SK-N-SH (cell line): Measurements from ENCODE around the gene RAD51B.

ENCODE experiments used
- CTCF ChIP-seq: fragments of 200-600 bp; sonication (generic); IDR thresholded peaks from 2 replicates; pipeline ENCODE4 v1.6.1; 2017; ENCODE audit warnings: antibody characterized with exemption, mild to moderate bottlenecking, moderate library complexity
- EP300 ChIP-seq, 2 experiments: IDR thresholded peaks; 2 replicates each; pipeline versions ENCODE4 v1.4.0 to v1.6.1; 2012; ENCODE audit warnings: borderline replicate concordance in 1 of 2, low read depth in 1 of 2, low read length in 1 of 2
- RCOR1 ChIP-seq: fragments of 150-350 bp; IDR thresholded peaks from 2 replicates; pipeline ENCODE4 v1.6.1; 2017; ENCODE audit warnings: antibody characterized with exemption, low read length
- REST ChIP-seq: IDR thresholded peaks from 2 replicates; pipeline ENCODE4 v1.6.1; 2012; ENCODE audit warnings: mild to moderate bottlenecking, low read depth, low read length, moderate library complexity
- USF2 ChIP-seq: fragments of 150-350 bp; IDR thresholded peaks from 2 replicates; pipeline ENCODE4 v1.6.1; 2017; ENCODE audit warnings: antibody characterized with exemption, low read length, low read depth, borderline replicate concordance

GRCh38 chr14:68607867-68608573 lies 788.4 kb downstream of the RAD51B start:
- TF ChIP-seq EP300 (IDR thresholded peaks at IDR 0.05; ENCODE audit: borderline replicate concordance in 1 of 2, low read depth in 1 of 2, low read length in 1 of 2) (no peak), RCOR1 (no peak), REST (no peak), CTCF (no peak), USF2 (no peak)
